SKM-1 (cell line): Measurements from ENCODE around the gene NCMAP.
"Not testable (repeated sequence)": the region's sequence is repeated elsewhere in the genome, so short reads cannot be mapped to it uniquely, and the experiment has no call there.

Source experiments
- DNase-seq: peaks from one replicate; lab custom pipeline; 2025; ENCODE audit not compliant: unreplicated experiment; lab: John Stamatoyannopoulos, UW

The NCMAP gene, protein sequence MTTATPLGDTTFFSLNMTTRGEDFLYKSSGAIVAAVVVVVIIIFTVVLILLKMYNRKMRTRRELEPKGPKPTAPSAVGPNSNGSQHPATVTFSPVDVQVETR

DNA sequence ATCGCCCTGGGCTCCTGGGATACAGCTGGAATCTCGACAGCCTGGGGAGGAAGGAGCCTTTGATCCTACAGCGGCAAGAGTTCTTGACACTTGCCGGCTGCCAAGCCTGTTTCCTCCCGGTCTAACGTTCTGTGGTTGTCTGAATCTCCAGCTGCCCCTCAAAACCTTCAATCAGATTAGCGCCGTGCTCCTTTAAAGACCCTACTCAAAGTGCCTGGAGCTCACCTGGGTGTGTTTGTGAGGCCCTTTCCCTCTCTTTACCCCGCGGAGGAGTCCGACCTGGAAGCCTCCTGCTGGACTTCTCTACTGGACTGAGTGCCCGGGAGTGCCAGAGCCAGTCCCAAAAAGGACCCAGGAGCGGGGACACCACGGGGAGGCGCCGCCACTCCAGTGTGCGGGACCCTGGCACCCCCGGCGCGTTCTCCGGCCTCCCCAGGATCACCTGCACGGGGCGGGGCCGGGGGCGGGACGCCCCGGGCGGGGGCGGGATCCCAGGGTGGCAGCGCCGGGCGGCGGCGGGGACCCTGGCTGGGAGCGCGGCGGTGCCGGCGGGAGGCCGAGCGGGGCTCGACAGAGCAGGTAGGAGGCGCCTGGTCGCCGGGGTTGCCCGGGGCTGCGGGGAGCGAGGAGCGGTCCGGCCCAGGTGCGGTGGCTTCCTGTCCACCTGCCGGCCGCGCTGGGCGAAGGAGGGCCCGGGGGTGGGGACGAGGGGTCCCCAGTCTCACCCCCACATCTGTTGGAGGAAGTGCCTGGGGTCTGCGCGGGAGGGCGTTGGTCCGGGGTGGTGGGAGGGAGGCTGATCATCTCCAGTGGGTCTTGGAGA lies at the start of gene NCMAP:
NCMAP (plus strand) TSS at position 497 of the 823 bp plus-strand sequence. CDS start 39,344 bp downstream, outside the sequence.
- DNase-seq, result no peak

DNA sequence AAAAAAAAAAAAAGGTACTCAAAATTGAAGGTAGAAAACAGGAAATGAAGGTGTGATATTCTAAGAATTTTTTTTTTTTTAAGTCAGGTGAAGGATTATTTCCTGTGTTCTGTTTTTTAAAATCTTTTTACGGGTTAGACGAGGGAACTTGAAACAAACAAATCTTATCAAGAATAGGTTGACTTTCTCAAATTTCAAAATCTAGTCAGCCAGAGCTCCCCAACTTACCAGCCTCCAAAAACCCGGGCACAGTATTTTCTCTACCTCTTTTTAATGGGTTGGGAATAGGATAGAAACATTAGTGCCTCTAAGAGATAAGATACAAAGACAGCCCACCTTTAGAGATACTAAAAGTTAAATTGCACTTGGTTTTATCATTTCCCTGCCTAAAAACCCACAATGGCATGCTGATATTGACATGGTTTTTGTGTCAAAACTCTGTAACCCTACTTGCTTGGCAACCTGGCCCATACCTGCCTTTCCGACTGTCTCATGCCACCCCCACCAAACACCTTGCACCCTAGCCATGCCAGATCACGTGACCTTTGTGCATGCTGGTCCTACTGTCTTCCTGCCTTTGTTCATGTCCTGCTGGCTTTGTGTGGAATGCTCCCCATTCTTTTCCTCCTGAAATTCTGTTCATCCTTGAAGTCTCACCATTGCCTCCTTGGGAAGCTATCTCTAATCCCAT lies 49.1 kb upstream of the NCMAP start:
- no peak for DNase-seq

DNA sequence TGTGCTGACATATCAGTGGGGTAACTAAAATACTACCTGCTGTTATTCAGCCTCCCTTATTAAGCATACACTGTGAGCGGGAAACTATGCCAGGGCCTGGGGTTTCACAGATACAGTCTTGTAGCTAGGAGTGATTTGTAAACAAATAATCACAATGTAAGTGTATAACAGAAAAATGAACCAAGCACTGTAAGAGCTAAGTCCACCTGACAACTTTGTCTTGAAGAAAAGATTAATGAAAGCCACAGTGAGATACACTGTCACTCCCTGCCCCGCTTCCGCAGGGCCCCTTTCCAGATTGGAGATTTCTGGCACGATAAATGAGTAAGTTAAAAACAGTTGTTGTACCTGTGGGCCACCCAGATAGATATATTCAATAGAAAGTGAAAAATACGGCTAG lies 48.5 kb upstream of the NCMAP start:
- no peak for DNase-seq

DNA sequence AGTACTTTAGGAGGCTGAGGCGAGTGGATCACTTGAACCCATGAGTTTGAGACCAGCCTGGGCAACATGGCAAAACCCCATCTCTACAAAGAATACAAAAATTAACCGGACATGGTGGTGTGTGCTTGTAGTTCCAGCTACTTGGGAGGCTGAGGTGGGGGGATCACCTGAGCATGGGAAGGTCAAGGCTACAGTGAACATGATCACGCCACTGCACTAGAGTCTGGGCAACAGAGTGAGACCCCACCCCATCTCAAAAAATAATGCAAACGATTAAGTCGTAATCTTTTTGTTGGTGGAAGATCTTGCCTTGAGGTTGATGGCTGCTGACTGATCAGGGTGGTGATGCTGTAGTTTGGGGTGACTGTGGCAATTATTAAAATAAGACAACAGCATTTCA lies 47.0 kb upstream of the NCMAP start:
- DNase-seq, result no peak

DNA sequence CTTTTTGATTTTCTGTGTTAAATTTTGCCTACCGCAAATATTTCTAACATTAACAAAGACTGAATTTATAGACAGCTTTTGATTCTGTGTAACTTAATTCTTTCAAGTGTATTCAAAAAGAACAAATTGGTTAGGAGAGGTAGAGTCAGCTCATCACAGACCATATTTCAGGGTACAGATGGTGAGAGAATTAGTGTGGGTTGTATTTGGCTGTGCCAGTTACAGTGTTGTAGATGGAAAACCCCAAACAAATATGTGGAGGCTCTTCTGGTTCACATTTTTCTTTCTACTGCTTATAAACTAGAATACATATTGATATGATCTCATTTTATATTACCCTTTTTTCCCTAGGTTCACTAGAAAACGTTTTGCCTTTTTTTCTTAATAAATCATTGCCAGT lies 42.2 kb upstream of the NCMAP start:
- DNase-seq, result no peak

DNA sequence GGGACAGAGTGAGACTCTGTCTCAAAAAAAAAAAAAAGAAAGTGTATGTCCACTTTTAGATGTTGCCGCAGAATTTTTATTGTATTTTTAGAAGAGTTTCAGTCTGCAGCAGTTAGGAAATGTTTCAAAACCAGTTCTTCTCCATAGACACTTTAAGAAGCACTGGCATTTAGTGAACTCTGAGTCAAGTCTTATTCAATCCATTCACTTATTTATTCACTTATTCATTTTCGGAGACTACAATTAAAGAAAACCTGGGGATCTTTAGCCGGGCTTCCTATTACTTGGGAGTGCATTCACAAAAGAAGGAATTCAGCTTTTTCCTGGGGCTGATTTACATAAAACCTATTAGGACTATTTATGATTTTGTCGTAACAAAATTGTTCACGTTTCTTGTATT lies 40.9 kb upstream of the NCMAP start:
- DNase-seq, result no peak

DNA sequence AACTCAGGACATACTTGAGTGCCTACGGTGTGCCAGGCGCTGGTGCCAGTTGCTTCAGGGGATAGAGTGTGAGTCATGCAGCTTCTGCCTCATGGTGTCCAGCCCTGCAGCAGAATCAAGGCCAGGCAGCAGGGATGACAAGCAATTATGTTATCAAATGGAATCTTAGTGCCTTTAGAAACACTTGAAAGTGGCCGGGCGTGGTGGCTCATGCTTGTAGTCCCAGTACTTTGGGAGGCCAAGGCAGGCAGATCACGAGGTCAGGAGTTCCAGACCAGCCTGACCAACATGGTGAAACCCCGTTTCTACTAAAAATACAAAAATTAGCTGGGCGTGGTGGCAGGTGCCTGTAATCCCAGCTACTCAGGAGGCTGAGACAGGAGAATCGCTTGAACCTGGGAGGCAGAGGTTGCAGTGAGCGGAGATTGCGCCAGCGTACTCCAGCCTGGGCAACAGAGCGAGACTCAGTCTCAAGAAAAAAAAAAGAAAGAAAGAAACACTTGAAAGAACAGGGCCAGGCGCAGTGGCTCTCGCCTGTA lies 40.1 kb upstream of the NCMAP start:
- not testable (repeated sequence) for DNase-seq

DNA sequence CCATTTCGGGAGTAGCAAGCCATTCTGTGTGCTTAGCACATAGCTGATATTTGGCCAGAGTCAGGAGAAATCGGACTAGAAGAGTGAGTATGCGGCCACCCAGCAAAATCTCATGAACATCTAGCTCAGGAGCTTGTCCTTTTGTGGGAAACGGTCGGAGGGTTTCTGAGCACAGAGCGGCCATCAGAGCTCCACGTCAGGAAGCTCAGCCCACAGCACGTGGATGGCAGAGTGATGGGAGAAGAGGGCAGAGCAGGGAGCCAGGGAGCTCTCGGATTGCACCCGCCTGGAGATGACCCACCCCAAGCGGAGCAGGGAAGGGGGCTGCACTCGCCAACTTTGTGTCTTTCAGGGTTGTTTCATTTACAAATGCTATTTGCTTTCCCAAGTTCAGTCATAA lies 39.4 kb upstream of the NCMAP start:
- no peak for DNase-seq

DNA sequence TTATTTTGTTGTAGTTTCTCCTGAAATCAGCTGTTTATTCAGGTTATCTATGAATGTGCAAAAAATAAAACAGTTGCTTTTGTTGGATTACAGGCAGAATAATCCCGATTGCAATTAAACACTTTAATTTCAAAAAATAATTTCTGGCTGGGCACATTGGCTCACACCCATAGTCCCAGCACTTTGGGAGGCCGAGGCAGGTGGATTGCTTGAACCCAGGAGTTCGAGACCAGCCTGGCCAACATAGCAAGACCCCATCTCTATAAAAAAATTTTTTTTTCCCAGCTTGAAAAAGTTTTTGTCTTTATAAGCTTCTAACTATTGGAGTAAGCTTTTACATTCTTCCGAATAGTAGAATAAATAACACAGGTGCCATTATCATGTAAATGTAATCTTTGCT lies 38.0 kb upstream of the NCMAP start:
- DNase-seq, result no peak

DNA sequence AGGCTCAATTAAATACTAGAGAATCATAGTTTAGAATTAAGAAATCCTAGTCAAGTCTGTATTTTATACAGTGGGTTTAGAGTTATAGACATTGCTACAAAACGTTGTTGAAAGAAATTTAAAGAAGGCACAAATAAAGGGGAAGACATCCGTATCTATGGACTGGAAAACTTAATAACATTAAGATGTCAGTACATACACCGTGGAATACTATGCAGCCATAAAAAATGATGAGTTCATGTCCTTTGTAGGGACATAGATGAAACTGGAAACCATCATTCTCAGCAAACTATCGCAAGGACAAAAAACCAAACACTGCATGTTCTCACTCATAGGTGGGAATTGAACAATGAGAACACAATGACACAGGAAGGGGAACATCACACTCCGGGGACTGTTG lies 35.6 kb upstream of the NCMAP start:
- DNase-seq, result not testable (repeated sequence)

DNA sequence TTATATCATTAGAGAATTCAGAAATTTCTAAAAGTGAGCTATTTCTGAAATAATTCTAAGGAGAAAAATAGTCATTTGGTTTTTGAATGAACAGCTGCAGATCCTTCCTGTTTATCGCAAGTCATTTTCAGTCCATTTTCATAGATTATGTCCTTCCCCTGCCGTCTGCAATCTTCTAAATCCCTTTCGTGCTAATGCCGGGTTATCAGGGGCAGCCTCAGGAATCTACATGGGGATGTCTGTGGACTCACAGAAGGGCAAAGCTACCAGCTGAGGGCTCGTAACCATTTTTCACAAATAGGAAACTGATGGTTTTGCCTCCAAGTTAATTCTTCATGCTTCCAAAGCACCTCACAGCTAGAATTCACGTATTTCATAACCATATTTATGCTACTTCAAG lies 30.3 kb upstream of the NCMAP start:
- no peak for DNase-seq

DNA sequence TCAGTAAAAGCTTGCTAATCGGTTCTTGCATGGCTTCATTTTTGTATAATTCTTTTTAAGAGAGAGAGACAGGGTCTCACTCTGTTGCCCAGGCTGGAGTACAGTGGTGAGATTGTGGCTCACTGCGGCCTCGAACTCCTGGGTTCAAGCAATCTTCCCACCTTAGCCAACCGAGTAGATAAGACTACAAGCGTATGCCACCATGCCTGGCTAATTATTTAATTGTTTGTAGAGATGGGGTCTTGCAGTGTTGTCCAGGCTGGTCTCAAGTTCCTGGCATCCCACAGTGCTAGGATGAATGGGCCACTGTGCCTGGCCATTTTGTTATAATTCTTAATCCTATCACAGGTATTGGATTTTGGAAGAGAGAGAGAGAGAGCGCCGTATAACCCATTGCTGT lies 29.8 kb upstream of the NCMAP start:
- DNase-seq, result no peak

DNA sequence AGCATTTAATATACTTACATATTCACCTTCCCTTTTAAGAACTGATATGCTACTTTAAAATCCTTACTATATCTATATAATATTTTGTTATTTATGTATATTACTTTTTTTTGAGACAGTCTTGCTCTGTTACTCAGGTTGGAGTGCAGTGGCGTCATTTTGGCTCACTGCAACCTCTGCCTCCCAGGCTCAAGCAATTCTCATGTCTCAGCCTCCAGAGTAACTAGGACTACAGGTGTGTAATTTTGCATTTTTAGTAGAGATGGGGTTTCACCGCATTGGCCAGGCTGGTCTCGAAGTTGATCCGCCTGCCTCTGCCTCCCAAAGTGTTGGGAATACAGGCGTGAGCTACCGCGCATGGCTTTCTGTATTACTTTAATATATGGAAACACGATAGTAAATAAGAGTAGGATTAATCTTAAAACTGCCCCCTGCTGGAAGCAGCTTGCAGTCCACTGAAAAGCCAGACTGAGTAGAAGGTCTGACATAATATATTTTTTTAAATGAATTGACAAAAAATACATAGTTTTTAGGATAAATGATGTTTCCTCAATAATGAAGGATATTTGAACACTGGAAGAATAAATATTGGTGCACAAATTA lies 28.8 kb upstream of the NCMAP start:
- DNase-seq, result no peak

DNA sequence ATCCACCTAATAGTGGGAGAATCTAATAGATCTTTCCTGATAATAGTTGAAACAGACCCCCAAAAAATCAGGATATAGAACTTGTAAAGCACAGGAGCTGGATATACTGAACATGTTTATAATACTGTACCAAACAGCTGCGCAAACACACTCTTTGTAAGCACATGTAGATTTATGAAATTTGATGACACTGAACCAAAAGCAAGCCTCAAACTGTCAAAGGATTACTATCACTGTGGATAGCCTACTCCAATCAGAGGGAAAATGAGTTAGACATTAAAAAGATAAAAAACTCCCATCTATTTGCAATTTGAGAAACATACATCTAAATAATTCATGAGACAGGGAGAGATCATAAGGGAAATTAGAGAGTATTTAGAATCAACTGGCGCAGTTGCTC lies 27.1 kb upstream of the NCMAP start:
- no peak for DNase-seq

DNA sequence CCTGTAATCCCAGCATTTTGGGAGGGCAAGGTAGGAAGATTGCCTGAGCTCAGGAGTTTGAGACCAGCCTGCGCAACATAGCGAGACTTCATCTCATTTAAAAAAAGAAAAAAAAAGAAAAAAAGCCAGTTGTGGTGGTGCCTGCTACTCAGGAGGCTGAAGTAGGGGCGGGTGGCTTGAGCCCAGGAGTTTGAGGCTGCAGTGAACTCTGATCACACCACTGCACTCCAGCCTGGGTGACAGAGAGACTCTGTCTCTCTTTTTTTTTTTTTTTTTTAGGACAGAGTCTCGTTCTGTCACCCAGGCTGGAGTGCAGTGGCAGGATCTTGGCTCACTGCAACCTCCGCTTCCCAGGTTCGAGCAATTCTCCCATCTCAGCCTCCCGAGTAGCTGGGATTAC lies 26.6 kb upstream of the NCMAP start:
- not testable (repeated sequence) for DNase-seq

DNA sequence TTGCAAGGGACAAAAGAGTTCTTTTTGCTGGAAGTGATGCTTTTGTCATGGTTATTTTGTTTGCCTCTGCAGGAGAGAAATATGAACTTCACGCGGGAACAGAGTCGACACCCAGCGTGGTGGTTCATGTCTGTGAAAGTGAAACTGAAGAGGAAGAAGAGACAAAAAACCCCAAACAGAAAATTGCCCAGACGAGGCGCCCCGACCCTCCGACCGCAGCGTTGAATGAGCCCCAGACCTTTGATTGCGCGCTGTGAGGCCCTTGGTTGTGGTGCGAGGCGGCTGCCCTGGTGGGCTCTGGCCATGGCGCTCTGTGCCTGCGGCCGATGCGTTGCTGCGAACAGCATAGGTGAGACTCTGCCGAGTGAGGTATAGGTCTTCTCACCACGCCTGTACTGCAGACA lies 20.9 kb upstream of the NCMAP start:
- DNase-seq, result no peak

DNA sequence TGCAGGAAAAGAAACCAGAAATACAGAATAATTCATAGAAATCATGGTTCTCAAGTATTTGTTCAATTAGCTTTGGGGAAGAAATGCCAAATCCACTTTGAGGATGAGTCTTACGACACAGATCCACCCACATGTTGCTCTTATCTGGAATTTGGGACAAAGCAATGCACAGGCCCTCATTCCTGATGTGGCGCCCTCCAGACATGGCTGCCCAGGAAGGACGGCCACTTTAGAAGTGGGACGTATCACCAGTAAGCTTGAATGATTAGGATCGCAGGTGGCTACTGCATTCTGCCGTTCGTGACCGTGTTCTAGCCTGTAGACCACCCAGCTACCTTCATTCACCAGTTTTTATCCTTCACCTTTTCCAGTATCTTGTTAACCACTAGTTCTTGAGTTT lies 20.1 kb upstream of the NCMAP start:
- no peak for DNase-seq

DNA sequence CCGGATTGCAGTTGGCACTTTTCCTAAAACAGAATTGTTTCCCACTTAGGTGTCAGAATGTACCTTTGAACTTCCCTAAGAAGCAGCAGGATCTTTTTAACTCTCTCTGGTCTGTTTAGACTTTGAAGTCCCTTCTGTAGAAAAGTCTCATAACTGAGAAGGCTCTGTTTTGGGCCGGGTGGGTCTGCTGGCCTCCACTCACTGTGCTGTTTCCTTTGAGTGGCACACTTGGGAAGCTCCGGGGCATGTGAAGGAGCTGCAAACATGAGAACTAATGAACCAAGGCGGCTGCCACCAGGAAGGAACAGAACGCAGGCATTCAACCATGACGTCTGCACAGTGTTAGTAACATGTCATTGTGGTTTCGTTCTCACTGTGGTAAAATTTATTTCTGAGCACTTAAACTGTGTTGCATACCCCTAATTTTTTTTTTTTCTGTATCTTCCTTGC lies 19.5 kb upstream of the NCMAP start:
- no peak for DNase-seq

DNA sequence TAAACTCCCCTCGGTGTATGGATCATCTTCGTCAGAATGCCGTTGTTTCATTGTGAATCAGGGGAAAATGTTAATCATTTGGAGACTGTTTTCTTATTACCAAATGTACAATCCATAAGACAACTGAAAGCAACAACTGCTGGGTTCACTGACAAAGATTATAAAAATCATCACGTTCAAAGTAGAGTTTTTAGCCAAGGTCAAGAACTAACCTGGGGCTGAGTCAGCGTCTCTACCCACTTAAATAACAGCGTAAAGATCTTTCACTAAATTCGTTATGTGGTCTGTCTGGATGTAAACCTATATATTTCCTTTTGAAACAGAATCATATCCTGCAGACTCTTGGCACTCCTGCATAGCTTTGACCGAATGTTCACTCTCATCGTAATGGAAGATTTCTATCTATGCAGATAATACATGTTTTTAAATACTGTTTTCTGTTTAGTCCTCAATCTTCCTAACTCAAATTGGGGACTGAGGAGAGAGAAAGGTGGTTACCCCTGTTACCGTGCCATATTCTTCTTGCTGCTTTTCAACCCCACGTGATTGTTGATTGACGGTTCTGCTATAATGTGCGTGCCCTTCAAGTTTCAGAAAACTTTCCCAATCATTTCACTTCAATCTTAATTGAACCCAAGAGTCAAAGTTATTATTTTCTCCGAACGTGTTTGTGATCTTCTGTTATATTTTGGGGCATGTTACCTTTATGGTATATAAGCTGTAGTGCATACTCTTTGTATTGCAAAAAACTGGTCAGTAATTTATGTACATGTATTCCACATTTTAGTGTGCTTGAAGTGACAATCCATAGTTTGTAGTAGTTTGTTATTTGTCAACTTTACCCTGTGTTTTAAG lies 15.6 kb upstream of the NCMAP start:
- no peak for DNase-seq

DNA sequence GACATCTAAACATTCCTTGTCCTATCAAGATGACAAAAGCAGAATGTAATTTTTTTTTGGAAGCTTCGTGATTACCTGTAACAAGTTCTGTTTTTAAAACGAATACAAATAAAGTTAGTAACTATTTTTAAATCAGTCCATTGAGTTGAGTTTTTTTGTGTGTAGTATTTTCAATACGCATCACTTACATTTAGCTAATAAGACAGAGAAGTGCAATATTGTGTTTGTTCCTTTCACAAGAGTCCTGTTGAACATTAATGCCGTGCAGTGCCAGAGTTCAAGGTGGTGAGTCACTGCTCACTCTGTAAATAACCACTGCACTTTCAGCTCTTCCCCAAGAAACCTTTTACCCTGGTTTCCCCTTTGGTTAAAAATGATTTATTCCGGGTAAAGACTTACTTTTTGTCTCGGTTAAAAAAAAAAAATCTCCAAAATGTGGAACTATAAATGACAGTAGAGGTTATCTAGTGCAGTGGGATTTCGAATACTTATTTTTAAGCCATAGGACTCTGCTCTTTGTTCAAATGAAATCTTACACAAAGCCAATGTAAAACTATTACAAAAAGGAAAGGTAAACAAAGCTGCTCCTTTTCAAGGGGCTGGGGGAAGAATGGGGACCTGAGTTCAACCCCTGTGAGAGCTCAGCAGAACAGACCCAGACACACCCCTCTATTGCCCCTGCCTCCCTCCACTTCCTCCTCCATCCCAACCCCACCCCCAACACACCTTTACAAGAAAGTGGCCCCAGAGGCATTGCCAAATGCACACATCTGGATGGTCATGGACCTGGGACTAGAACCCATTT lies 14.8 kb upstream of the NCMAP start:
- DNase-seq, result no peak
